HG03442 (cell line): ENCODE data around the gene BMPR1B.

ENCODE experiments used
- ATAC-seq: cut with Tn5 transposase; IDR thresholded peaks from one replicate; pipeline ENCODE4 v1.9.1; 2021; ENCODE audit warnings: mild to moderate bottlenecking, moderate library complexity; ENCODE audit not compliant: unreplicated experiment

The BMPR1B gene

GRCh38 chr4:94947681-94948108, 189.9 kb downstream of the BMPR1B start:
- ATAC-seq = no peak

- no peak for ATAC-seq
Measured at GRCh38 chr4:94954251-94954650, 196.5 kb downstream of the BMPR1B start.

GRCh38 chr4:94957030-94957429, 199.3 kb downstream of the BMPR1B start:
- no peak for ATAC-seq

GRCh38 chr4:94959307-94959706, 201.6 kb downstream of the BMPR1B start:
- no peak for ATAC-seq

- ATAC-seq = no peak
Measured at GRCh38 chr4:94960708-94961107, 203.0 kb downstream of the BMPR1B start.

GRCh38 chr4:94961420-94961819, 203.7 kb downstream of the BMPR1B start:
- no peak for ATAC-seq

- ATAC-seq = no peak
Measured at GRCh38 chr4:94962484-94962883, 204.7 kb downstream of the BMPR1B start.

- no peak for ATAC-seq
Measured at GRCh38 chr4:94965852-94966251, 208.1 kb downstream of the BMPR1B start.

GRCh38 chr4:94968493-94968892, 210.7 kb downstream of the BMPR1B start:
- no peak for ATAC-seq

- no peak for ATAC-seq
Measured at GRCh38 chr4:94970650-94971049, 212.9 kb downstream of the BMPR1B start.

GRCh38 chr4:94974773-94975172, 217.0 kb downstream of the BMPR1B start:
- no peak for ATAC-seq

GRCh38 chr4:94976371-94977011, 218.7 kb downstream of the BMPR1B start:
- no peak for ATAC-seq

- no peak for ATAC-seq
Measured at GRCh38 chr4:94978904-94979303, 221.1 kb downstream of the BMPR1B start.

- no peak for ATAC-seq
Measured at GRCh38 chr4:94979621-94980020, 221.9 kb downstream of the BMPR1B start.

- ATAC-seq = peak; percentile 46
Measured at GRCh38 chr4:94995684-94996394, 238.1 kb downstream of the BMPR1B start.

- ATAC-seq = no peak
Measured at GRCh38 chr4:95000076-95000648, 242.4 kb downstream of the BMPR1B start.

- no peak for ATAC-seq
Measured at GRCh38 chr4:95004912-95005311, 247.2 kb downstream of the BMPR1B start.

GRCh38 chr4:95007998-95008397, 250.2 kb downstream of the BMPR1B start:
- no peak for ATAC-seq

GRCh38 chr4:95013236-95013635, 255.5 kb downstream of the BMPR1B start:
- ATAC-seq = no peak

GRCh38 chr4:95014068-95014467, 256.3 kb downstream of the BMPR1B start:
- no peak for ATAC-seq

GRCh38 chr4:95017305-95018064, 259.7 kb downstream of the BMPR1B start:
- ATAC-seq = no peak
